Right ventricle myocardium superior (tissue), 1 donor: Measurements from ENCODE around the gene REN. TPM values are rescaled to one million over a fixed set of nuclear protein-coding genes. Genes with fewer than 3 reads are reported as not detected.

Experiments
- ATAC-seq: fragments of 200-7000 bp; cut with Tn5 transposase; one replicate; pipeline ENCODE4 v1.9.1; 2020; ENCODE audit warnings: mild to moderate bottlenecking; ENCODE audit not compliant: poor library complexity
- DNase-seq: peaks from one replicate; pipeline ENCODE4 v3.0.0-alpha.2; 2020
- intact Hi-C: fragments of 100-400 bp; cut with DNase I; formaldehyde crosslinking; loops from one replicate; pipeline ENCODE4 v1.11.2; 2022
- total RNA-seq: library from RNA; stranded (reverse); fragmentation: NEBNext Ultra II Directional; extraction: Animal tissue kit (Norgen Biotek cat#: 25700); gene quantifications from one replicate; pipeline ENCODE4 v1.2.1, GENCODE V29; 2021
- donor health status: DM: no; HTN: yes; CAD: no; lungs with severe emphysema.

The REN gene
- total RNA-seq, 1 donor from 2014 or later: not detected

DNA sequence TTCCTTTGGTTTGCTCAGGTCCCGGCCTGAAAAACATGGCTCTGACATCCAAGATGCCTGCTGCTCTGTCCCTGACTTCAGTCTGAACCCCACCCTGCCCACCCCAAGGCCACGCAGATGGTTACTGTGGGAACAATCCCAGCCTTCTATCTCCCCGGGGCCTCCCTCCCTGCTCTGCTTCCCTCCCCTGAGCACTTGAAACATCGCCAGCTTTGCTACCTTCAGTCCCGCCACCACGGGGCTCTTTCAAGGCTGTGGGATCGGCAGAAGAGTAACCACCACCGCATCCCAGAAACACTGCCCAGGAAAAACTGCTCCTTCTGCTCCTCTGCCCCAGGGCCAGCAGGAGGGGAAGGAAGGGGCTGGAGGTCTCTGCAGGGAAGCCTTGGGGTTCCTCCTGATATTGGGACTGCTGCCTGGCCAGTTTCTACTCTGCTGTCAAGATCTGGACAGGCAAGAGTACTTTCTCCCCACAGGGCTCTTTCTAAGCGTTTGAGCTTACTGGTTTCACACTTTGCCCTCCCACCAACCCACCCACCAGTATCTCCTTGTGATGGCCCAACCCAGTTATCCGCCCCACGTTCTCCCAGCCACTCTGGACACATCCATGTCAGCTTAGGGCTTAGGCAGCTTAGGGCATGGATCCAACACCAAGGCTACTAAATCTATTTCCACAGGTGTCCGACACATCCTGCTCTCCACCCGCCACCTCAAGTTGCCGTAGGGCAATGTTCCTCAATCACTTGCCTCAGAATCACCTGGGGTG, 22.7 kb downstream of the REN start:
- DNase-seq (no peak), ATAC-seq (no peak)
- intact Hi-C loops: no loop called here

DNA sequence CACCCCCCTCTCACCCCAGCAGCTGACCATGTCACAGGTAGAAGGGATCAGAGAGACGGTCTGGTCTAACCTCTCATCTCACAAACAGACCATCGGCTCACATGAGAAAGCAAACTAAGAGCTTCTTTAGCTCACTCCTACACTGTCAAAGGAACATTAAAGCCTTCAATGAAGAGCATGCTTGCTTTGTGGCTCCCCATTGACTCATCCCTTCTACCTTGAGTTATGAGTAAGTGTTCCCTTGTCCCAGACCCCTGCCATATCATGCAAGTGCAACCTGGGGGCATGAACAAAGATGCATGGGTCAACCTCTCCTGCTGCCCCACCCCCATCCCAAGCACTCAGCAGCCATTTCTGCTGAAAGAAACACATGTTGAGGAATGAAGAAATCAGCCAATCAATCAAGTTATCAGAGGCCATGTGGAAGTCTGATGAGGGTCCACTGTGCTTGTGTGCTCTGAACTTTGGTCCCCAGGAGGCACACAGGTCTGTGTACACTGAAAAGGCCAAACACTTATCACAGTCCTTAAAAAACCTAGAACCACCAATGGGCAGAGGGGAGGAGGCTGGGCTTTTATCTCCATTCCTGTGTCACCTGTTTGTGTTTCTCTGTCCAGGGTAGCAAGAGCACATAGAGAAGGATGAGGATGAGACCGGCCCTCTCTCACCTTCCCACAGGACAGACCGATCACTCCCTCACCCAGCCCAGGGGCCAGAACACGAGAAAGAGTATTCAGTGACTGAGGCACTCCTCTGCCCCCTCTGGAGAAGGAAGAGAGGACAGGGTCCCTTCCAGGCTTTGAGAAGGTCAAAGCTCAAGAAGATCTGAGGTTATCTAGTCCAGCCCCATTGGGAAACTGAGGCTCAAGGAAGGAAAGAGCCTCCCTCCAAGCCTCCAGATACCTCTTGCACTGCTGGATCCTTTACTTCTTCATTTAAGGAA, 23.8 kb downstream of the REN start:
- no peak for DNase-seq
- intact Hi-C loops: no loop called here
- ATAC-seq: no peak

DNA sequence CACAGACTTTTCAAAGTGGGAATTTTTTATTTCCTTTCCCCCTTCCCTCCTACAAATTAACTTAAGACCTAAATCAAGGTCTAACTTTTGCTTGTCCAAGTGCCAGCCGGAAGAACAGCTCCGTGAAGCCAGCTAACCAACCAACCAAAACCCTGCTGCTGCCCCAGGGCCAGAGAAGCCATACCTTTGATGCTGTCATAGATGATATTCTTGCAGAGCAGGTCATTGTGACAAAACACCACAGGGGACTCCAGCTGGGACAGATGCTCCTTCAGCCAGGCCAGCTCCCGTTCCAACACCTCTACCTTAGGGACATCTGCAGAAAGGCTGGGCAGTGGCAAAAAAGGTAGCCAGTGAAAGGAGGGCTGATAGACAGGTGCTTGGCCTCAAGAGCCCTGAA, 25.0 kb downstream of the REN start:
- intact Hi-C loops: no loop called here
- no peak for ATAC-seq
- no peak for DNase-seq

DNA sequence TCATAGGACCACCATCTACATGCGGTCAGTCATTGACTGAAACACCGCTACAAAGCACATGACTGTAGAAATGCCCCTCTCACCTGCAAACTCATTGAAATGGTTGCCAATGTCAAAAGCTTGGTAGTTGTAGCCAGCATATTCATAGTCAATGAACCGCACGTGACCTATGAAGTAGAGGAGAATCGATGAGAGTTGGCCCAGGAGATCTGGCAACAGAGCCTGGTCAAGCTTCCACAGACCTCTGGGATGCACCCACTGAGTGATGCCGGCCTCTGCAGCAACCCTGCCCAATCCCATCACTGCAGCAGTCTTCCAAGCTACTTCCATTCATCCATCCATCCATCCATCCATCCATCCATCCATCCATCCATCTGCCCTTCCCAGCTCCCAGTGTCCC, 26.2 kb downstream of the REN start:
- no peak for DNase-seq
- intact Hi-C loops: no loop called here

DNA sequence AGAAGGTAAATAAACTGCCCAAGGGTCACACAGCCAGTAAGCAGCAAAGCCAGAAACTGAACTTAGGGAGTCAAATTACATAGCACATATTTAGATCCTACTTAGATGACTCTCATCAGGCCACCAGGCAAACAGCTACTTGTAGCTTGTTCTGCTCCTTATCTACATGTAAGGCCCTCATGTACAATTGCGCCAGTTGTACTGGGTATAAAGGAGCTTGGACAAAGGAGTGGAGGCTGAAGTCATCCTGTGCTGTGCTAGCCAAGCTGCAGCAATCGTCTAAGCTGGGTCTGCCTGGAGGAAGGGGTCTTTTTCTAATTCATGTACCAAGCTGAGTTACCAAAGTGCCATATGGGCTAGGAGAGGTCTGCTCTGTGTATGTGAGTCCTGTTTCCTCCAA, 27.0 kb downstream of the REN start:
- ATAC-seq (no peak), DNase-seq (no peak)
- intact Hi-C loops: no loop called here

More for the DNA sequence above, 26.2 kb downstream of the REN start:
- ATAC-seq: no peak

DNA sequence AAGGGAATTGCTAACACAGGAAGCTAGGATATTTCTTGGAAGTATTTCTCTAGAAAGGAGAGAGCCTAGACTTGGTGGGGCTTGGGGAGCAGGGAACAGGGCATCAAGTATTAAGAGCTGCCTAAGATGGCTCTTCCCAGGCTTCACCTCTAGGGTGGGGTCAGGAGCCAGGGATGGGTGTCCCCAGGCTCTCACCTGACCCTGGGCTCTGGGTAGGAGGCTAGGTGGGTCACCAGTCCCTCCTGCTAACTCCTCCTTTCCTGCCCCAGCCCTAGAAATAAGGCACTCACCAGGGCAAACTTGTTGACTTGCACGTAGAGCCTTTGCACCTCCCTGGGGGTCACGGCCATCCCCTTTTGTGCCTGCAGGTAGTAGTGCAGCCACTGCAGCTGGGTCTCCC, 29.3 kb downstream of the REN start:
- intact Hi-C loops: no loop called here
- DNase-seq: no peak
- ATAC-seq: no peak

DNA sequence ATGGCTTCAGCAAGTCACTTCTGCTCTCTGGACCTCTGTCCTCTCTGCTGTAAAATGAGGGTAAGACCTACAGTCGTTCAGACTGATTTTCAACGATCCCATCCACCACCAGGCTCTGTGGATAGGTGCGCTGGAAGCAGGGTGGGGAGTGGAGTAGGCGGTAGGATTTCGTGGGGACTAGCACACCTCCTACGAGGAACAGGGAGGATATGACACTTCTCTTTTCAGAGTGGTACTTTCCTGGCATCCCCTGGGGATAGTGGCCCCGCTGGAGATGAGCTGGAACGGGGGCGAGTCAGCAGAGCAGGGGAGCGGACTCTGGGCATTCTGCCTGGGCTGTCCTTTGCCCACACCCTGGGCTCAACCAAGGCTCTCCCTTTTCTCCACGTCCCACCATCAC, 32.0 kb downstream of the REN start:
- DNase-seq: no peak
- no peak for ATAC-seq
- intact Hi-C loops: no loop called here

DNA sequence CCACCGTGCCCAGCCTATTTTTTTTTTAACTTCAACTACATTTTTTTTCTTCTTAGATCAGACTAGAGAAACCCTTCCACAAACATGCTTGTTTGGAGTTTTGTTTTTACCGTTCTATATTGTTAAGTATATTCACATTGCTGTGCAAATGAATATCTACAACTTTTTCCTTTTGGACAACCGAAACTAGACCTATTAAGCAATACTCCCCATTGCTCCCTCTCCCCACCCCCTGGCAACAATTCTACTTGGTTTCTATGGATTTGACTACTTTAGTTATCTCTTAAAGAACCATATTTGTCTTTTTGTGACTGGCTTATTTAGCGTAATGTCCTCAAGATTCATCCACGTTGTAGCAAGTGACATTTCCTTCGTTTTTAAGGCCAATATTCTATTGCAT, 33.4 kb downstream of the REN start:
- DNase-seq (no peak), ATAC-seq (no peak)
- intact Hi-C loops: no loop called here

DNA sequence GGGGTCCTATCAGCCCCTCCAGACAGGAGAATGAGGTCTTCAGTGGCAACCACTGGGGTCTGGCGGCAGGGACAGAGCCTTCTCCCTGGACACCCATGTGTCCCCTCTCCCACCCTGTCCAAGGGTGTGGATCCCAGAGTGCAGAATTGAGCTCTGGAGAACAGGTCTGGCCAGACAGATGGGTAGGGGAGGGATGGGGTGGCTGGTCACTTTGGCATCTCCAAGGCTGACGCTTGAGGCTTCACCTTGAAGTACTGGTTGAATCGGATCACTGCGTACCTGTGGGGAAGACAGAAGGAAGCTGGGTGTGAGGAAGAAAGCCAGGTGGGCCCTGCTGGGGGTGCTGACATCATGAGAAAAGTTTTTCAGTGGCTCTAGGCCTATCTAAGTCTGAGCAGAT, 34.2 kb downstream of the REN start:
- DNase-seq: no peak
- intact Hi-C loops: no loop called here

DNA sequence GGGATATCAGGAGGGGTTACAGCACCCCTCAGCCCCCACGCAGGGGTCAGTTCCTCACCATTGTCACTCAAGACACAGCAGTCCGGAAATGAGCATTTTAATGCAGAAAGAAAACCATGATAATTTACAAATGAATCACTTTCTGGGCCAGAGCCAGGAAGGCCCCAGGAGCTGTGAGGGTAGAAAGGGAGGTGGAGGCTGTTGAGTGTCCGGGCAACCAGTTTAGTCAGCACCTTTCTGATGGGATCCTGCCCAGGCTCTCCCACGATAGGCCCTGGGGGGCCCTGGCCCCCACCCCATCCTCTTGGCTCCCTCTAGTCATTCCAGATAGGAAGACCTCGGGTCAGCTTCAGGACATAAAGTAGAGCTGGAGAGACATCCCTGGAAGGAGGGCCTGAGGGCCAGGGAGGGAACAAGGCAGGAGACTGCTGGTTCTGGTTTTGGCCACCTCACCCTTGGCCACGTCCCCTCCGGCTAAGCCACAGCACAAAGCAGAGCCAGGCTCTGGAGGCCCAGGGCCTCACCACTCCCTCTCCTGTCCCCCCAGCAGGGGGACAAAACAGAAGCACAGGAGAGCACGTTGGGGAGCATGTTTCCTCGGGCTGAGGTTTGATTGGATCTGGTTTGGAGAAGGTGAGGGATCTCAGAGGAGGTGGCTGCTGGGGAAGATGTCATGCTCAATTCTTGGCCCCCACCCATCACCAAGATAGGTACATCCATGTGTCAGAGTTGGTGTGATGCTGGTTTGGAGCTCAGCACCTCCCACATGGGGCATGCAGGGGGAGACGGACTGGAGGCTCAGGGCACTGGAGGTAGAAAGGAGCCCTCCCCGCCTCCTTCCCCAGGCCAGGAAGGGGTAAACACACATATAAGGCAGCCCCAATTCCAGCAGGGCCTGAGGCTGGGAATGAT, 34.9 kb downstream of the REN start:
- intact Hi-C loops: no loop called here
- no peak for DNase-seq
- no peak for ATAC-seq

More for the DNA sequence above, 34.2 kb downstream of the REN start:
- ATAC-seq: no peak

DNA sequence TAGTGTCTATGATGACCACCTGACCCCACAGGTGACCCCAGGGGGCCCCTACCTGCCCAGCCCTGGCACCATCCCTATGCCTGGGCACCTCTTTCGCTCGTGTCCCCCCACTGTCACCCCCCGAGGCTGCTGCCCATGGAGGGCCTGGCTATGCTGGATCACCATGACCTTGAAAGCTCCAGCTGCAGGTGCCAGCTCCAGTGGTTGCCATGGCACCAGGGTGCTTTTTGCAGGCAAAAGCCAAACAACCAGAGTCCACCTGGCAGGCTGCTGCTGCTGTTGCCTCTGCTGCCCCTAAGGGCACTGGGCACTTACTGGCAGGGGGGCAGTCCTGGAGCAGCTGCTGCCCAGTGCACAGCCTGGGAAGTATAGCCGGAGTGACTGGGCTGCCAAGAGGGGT, 36.0 kb downstream of the REN start:
- no peak for DNase-seq
- intact Hi-C loops: no loop called here
- no peak for ATAC-seq

DNA sequence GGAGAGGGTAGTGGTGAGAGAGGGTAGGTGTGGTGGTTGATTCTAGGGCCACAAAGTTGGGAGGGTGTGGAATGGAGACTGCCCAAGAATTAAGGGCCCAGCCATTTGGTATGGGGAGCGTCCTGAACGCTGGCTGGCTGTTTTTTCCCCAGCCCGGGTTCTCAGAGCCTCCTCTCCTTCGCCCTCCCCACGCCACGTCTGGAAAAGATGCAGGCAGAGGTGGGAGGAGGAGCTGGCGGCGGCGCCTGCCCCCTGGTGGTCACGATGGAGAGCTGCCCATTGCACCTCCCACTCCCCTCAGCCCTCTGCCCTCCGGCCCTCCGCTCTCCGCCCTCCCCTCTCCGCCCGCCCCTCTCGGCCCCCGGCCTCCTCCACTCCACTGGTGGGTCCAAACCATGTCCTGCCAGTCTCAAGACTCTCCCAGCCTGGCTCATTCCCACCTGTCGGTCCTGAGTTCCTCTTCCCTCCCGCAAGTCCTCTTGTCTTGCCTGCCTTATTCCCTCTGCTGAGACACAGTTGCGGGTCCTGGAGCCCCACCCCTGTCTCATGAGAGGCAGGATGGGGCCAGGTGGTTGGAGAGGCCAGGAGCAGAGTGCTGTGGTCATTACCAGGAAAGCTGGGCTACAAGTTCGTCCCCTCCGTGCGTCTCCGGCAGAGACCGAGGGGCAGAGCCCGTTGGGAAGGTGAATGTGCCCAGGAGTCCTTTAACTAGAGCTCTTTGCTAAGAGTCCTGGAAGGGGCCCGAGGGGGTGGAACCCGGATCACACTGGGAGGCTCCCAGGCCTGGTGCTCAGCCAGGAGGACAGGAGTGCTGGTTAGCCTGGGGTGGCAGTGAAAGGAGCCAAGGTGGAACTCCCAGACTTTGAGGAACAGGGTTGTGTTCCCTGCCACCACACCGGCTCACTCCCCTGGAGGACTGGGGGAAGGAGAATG, 36.9 kb downstream of the REN start:
- intact Hi-C loops: loop anchor here (2.0 to 5.0 kb wide), 2 partner anchors 52 to 258 kb away; no protein-coding TSS in a partner anchor
- ATAC-seq: peak; percentile 90
- peak; percentile 83 for DNase-seq

DNA sequence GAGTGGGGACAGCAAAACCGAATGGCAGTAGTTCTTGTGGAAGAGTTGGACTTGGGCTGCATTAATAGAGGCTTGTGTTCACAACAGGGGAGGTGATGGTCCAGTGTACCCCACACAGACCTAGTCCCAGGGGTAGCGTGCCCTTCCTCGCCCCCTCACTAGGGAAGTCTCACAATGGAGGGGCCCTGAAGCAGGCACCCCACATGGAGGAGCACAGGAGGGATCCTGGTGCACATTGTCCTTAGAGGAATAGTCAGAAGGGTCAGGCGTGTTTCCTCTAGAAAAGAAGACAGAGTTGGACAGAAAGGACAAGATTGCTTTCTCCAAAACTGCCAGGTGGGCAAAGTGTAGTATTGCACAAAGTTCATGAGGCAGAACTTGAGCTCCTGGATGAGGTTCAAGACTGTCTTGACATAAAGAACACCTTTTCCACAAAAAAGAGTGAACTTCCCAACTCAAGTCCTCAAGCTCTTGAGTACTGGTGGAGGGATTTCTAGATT, 37.6 kb downstream of the REN start:
- intact Hi-C loops: loop anchor here (2.0 to 5.0 kb wide), 2 partner anchors 51 to 258 kb away; no protein-coding TSS in a partner anchor
- ATAC-seq: no peak
- no peak for DNase-seq

DNA sequence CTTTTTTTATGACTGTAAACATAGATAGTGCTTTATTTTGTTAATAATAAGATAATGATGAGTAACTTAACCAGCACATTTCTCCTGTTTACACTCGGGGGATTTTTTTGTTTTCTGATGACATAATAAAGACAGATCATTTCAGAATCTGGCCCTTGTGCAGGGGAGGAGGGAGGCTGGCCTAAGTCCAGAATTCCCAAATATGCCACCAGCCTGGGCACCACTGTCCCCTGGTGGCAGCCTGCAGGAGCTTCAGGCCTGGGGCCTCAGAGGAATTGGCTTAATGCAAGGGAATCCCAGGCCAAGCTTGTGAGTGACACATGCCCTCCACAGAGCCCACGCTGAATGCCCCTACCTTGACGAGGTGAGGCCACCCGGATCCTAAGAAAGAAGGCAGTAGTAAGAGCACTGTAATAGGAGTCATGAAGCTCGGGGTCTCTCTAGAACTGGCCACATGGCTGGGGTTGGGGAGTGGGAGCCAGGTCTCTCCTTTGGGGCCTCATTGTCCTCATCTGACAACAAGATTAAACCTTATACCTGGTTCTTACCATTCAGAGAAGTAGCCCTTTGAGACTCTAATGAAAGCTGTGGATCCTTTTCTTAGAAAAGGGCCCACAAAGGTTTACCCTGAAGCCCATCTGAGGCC, 38.4 kb downstream of the REN start:
- peak; percentile 58 for DNase-seq
- intact Hi-C loops: loop anchor here (2.0 to 5.0 kb wide), 2 partner anchors 50 to 257 kb away; no protein-coding TSS in a partner anchor

DNA sequence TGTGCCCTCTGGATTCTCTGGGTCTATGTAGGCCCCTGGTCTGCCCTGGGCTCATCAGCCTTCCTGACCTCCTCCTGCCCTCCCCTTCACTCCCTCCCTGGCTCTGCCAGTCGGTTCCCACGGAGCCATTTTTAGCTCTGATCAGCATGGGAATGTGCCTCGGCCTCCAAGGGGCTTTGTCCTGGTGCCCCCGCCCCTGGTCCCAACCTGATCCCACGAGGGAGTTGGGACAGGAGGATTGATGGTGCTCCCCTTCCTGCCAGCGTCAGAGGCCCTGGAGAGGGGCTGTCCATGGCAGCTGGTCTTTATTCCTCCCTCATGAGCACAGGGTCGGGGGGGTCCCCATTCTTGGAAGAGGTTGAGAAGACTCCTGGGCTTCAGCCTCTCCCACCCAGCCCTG, 39.2 kb downstream of the REN start:
- intact Hi-C loops: loop anchor here (5.0 kb wide), 1 partner anchor 50 kb away; no protein-coding TSS in a partner anchor
- DNase-seq: no peak
- ATAC-seq: no peak

More for the DNA sequence above, 38.4 kb downstream of the REN start:
- ATAC-seq: peak; percentile 67

DNA sequence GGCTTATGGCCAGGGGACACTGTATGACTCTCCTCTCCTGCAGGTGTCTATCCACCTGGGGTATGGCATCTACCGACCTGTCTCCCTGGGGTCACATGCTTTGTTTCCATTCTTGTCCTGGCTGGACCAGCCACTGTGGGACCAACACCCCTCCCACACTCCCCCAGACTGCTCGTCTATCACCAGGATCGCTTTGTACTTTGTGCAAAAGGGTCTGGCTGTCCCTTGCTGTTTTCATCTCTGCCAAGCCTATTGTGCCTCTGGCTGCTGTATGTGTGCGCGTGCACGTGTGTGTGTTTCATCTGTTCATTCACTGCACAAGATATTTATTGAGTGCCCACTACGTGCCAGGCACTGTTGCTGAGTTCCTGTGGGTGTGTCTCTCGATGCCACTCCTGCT, 39.8 kb downstream of the REN start:
- no peak for ATAC-seq
- intact Hi-C loops: loop anchor here (5.0 kb wide), 1 partner anchor 49 kb away; no protein-coding TSS in a partner anchor
- DNase-seq: no peak
